ENCODE measurements around the gene SVOP.

DNA sequence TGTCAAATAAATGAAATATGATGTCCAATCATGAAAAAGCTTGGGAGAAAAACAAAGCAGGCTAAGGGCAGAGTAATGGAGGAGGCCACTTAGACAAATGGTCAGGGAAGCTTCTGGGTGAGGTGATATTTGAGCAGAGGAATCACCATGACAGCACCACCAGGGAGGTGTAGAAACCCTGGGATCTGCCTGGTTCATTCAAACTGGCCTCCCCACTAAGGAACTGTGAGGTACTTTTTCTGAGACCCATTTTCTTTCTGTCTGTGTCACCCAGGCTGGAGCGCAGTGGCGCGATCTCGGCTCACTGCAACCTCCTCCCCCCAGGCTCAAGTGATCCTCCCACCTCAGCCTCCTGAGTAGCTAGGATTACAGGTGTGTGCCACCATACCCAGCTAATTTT is 155.7 kb downstream of the SVOP start:
- TF ChIP-seq, protein P1, sequence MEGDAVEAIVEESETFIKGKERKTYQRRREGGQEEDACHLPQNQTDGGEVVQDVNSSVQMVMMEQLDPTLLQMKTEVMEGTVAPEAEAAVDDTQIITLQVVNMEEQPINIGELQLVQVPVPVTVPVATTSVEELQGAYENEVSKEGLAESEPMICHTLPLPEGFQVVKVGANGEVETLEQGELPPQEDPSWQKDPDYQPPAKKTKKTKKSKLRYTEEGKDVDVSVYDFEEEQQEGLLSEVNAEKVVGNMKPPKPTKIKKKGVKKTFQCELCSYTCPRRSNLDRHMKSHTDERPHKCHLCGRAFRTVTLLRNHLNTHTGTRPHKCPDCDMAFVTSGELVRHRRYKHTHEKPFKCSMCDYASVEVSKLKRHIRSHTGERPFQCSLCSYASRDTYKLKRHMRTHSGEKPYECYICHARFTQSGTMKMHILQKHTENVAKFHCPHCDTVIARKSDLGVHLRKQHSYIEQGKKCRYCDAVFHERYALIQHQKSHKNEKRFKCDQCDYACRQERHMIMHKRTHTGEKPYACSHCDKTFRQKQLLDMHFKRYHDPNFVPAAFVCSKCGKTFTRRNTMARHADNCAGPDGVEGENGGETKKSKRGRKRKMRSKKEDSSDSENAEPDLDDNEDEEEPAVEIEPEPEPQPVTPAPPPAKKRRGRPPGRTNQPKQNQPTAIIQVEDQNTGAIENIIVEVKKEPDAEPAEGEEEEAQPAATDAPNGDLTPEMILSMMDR (IDR thresholded peaks at IDR 0.05; ENCODE audit: borderline replicate concordance, extremely low read depth, low read length, poor library complexity, severe bottlenecking): no peak
- no peak for TF ChIP-seq EZH2 (IDR thresholded peaks at IDR 0.05; ENCODE audit: borderline replicate concordance, low read depth, low read length, severe bottlenecking)

Measured in DND-41 (cell line).